COLO668 (cell line): Measurements from ENCODE around the gene PRR5.

Experiments
- DNase-seq: peaks from one replicate; lab custom pipeline; 2025; ENCODE audit not compliant: unreplicated experiment; lab: John Stamatoyannopoulos, UW

The PRR5 gene

GRCh38 chr22:44783581-44783980 is 81.6 kb downstream of the PRR5 start:
- no peak for DNase-seq

- no peak for DNase-seq
Measured at GRCh38 chr22:44786136-44786535, 84.1 kb downstream of the PRR5 start.

- DNase-seq: no peak
Measured at GRCh38 chr22:44786610-44787009, 84.6 kb downstream of the PRR5 start.
